ENCODE data around the gene FZD1. TPM values are rescaled to one million over a fixed set of nuclear protein-coding genes. Genes with fewer than 3 reads are reported as not detected.

The FZD1 gene
- total RNA-seq, 1 donor from 2014 or later: 0.55 TPM

GRCh38 chr7:91319351-91319750, 55.1 kb downstream of the FZD1 start:
- Mint-ChIP-seq H3K4me3 (no peak overlapping the region), H3K4me1 (no peaks in the 10 kb centered on the region), H3K27me3 (peaks cover 3% of the 10 kb centered on the region), H3K36me3 (ENCODE audit: low read depth) (no peaks in the 10 kb centered on the region), H3K27ac (no peak overlapping the region), H3K9me3 (no peaks in the 10 kb centered on the region)
- ATAC-seq (ENCODE audit: low read depth): no peak
- no peak for TF ChIP-seq CTCF (IDR thresholded peaks at IDR 0.05)
- ChIA-PET CTCF (no interaction called here), POLR2A (no interaction called here)
- intact Hi-C loops (cut with micrococcal nuclease): no loop called here
- no peak for DNase-seq

GRCh38 chr7:91320366-91321078, 56.3 kb downstream of the FZD1 start:
- Mint-ChIP-seq H3K4me3 (no peak overlapping the region), H3K27ac (no peak overlapping the region)

More at GRCh38 chr7:91320366-91321078, 56.3 kb downstream of the FZD1 start:
- H3K4me1 Mint-ChIP-seq: peaks cover 7% of the 10 kb centered on the region
- no peak for DNase-seq
- CTCF ChIA-PET: no interaction called here
- H3K9me3 Mint-ChIP-seq: no peaks in the 10 kb centered on the region
- POLR2A ChIA-PET: no interaction called here
- peaks cover 3% of the 10 kb centered on the region for H3K27me3 Mint-ChIP-seq
- no peak for ATAC-seq (ENCODE audit: low read depth)
- intact Hi-C loops (cut with micrococcal nuclease): no loop called here
- H3K36me3 Mint-ChIP-seq (ENCODE audit: low read depth): no peaks in the 10 kb centered on the region
- TF ChIP-seq CTCF (IDR thresholded peaks at IDR 0.05): no peak
